ENCODE measurements around the gene TFDP2. TPM values are rescaled to one million over a fixed set of nuclear protein-coding genes. Genes with fewer than 3 reads are reported as not detected.

TFDP2 gene
- total and polyA plus RNA-seq, 2 donors from 2014 or later = 38.7 to 50.6 TPM

DNA sequence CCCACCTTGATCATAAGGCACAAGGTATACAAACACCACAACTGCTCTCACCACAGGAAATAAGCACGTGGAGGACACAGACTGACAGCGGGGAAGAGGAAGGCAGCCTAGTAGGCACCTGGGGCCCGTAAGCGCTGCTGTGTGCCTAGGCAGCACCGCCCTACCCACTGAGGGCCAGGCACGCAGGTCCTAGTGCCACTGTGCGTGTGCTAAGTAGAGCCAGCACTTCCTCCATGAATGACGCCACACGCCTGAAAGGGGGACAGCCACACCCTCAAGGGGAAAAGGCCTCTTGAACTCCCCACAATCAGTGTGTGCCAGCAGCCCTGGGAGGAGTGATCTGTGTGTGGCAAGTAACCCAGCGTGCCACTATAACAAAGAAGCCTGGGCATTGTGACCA, 199.9 kb downstream of the TFDP2 start:
- Histone ChIP-seq H3K9ac (ENCODE audit: low read length in 3 of 3) (no peak overlapping the region), H3K4me3 (ENCODE audit: low read length in 3 of 3) (no peak overlapping the region), H3K27ac (ENCODE audit: low read depth in 2 of 2, low read length in 2 of 2) (no peak overlapping the region), H3K36me3 (ENCODE audit: control insufficient read depth in 2 of 3, insufficient read depth in 3 of 3, low read length in 3 of 3) (no peaks in the 10 kb centered on the region), H3K9me3 (ENCODE audit: control insufficient read depth in 2 of 3, insufficient read depth in 1 of 3, low read length in 3 of 3) (no peaks in the 10 kb centered on the region), H3K4me1 (ENCODE audit: control insufficient read depth in 2 of 3, insufficient read depth in 2 of 3, low read depth in 1 of 3, low read length in 3 of 3) (peaks cover 0 to 3% (median 0%) of the 10 kb centered on the region in 3 donors), H3K27me3 (ENCODE audit: control insufficient read depth, insufficient read depth, low read length) (no peaks in the 10 kb centered on the region)
- no peak for FAIRE-seq
- intact Hi-C loops (cut with DNase I) = no loop called here
- TF ChIP-seq, protein P1, sequence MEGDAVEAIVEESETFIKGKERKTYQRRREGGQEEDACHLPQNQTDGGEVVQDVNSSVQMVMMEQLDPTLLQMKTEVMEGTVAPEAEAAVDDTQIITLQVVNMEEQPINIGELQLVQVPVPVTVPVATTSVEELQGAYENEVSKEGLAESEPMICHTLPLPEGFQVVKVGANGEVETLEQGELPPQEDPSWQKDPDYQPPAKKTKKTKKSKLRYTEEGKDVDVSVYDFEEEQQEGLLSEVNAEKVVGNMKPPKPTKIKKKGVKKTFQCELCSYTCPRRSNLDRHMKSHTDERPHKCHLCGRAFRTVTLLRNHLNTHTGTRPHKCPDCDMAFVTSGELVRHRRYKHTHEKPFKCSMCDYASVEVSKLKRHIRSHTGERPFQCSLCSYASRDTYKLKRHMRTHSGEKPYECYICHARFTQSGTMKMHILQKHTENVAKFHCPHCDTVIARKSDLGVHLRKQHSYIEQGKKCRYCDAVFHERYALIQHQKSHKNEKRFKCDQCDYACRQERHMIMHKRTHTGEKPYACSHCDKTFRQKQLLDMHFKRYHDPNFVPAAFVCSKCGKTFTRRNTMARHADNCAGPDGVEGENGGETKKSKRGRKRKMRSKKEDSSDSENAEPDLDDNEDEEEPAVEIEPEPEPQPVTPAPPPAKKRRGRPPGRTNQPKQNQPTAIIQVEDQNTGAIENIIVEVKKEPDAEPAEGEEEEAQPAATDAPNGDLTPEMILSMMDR (IDR thresholded peaks at IDR 0.05; ENCODE audit: borderline replicate concordance, extremely low read depth, insufficient read depth) = no peak
- no peak for DNase-seq

DNA sequence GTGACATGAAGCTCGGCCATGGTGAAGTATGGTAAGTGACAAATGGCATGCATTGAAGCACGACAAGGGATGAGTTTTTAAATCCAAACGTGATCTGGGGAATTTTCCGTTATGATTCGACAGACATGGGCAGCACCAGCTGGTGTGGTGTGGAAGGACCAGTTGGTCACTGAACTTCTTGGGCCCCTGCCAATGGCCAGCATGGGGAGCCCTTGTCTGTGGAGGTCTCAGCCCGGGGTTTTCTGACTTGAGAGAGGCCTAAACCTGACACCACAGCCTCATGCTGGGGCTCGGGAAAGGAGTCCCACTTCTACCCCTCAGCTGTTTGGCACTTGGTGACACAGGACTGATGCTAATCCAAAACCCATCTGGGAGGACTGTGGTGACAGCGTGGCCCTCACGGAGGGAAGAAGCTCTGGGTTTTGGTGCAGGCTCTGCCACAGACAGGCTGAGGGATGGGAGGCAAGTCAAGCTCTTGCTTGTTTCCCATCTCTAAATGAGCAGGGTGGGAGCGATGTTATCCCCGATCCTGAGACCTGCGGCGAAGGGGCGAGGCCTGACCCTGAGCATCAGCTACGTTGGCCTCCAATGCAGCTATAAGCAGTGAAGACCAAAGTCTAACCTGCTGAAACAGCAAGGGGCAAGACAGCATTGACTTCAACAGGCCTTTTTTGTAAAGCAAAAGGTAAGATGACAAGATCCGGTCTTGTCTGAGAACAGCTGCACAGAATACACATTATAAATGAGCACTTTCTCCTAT, 203.4 kb downstream of the TFDP2 start:
- no peak for DNase-seq
- Histone ChIP-seq H3K36me3 (ENCODE audit: control insufficient read depth in 2 of 3, insufficient read depth in 3 of 3, low read length in 3 of 3) (no peaks in the 10 kb centered on the region), H3K27ac (ENCODE audit: low read depth in 2 of 2, low read length in 2 of 2) (no peak overlapping the region), H3K4me3 (ENCODE audit: low read length in 3 of 3) (no peak overlapping the region), H3K9ac (ENCODE audit: low read length in 3 of 3) (no peak overlapping the region), H3K4me1 (ENCODE audit: control insufficient read depth in 2 of 3, insufficient read depth in 2 of 3, low read depth in 1 of 3, low read length in 3 of 3) (no peaks in the 10 kb centered on the region), H3K9me3 (ENCODE audit: control insufficient read depth in 2 of 3, insufficient read depth in 1 of 3, low read length in 3 of 3) (no peaks in the 10 kb centered on the region), H3K27me3 (ENCODE audit: control insufficient read depth, insufficient read depth, low read length) (no peaks in the 10 kb centered on the region)
- no peak for FAIRE-seq
- intact Hi-C loops (cut with DNase I) = no loop called here
- TF ChIP-seq, protein P1 (IDR thresholded peaks at IDR 0.05; ENCODE audit: borderline replicate concordance, extremely low read depth, insufficient read depth) = no peak

DNA sequence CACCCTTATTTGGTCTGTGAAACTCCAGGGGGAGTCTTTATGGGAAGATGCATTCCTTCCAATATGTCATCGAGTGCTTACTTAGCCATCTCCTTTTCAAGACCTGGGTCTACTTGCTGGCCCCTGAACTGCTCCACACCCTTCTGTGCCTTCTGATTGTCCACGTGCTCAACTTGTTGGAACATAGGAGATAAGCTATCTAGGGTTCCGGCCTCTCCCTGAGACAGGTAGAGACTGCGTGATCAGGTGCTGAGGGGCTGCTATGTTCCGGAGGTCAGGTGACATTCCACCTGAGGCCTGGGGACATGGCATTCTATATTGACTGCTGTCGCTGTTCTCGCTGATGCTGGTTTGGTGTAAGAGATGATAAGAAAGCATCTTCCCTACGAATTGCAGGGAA, 207.3 kb downstream of the TFDP2 start:
- Histone ChIP-seq H3K27me3 (ENCODE audit: control insufficient read depth, insufficient read depth, low read length) (no peaks in the 10 kb centered on the region), H3K27ac (ENCODE audit: low read depth in 2 of 2, low read length in 2 of 2) (no peak overlapping the region), H3K4me1 (ENCODE audit: control insufficient read depth in 2 of 3, insufficient read depth in 2 of 3, low read depth in 1 of 3, low read length in 3 of 3) (no peaks in the 10 kb centered on the region), H3K36me3 (ENCODE audit: control insufficient read depth in 2 of 3, insufficient read depth in 3 of 3, low read length in 3 of 3) (no peaks in the 10 kb centered on the region), H3K4me3 (ENCODE audit: low read length in 3 of 3) (no peak overlapping the region), H3K9me3 (ENCODE audit: control insufficient read depth in 2 of 3, insufficient read depth in 1 of 3, low read length in 3 of 3) (no peaks in the 10 kb centered on the region), H3K9ac (ENCODE audit: low read length in 3 of 3) (no peak overlapping the region)
- no peak for FAIRE-seq
- intact Hi-C loops (cut with DNase I) = no loop called here
- DNase-seq = no peak
- TF ChIP-seq, protein P1 (IDR thresholded peaks at IDR 0.05; ENCODE audit: borderline replicate concordance, extremely low read depth, insufficient read depth) = no peak

Measured in kidney (tissue), 14 donors.